ENCODE measurements around the gene SPECC1.

- TF ChIP-seq EZH2 (IDR thresholded peaks at IDR 0.05; ENCODE audit: insufficient read depth, poor library complexity, severe bottlenecking) (no peak), EZH2phosphoT487 (IDR thresholded peaks at IDR 0.05; ENCODE audit: insufficient read depth, low read depth) (no peak)
Observed at GRCh38 chr17:20214794-20215193, 205.6 kb downstream of the SPECC1 start.

All from GM23248 (cell line).